MM.1S (cell line): ENCODE data around the gene TESK2.

Experiments
- DNase-seq: peaks from one replicate; pipeline ENCODE4 v3.0.0-alpha.2; 2015
- H2AFZ ChIP-seq: fragments of 300-600 bp; sonication (generic); 2 replicates; pipeline ENCODE4 v1.6.0; 2016; ENCODE audit warnings: antibody characterized with exemption, low read length
- H3F3A ChIP-seq: fragments of 300-600 bp; sonication (generic); 2 replicates; pipeline ENCODE4 v1.6.1; 2016; ENCODE audit warnings: mild to moderate bottlenecking, antibody characterized with exemption, low read length, moderate library complexity, mixed read lengths; ENCODE audit not compliant: insufficient read depth
- H3K27ac ChIP-seq: fragments of 300-600 bp; sonication (generic); 2 replicates; pipeline ENCODE4 v1.5.1; 2016; ENCODE audit warnings: mild to moderate bottlenecking, low read length
- H3K27me3 ChIP-seq: fragments of 300-600 bp; sonication (generic); replicated peaks from 2 replicates; pipeline ENCODE4 v1.6.0; 2016; ENCODE audit warnings: low read length; ENCODE audit not compliant: insufficient read depth
- H3K36me3 ChIP-seq: fragments of 300-600 bp; sonication (generic); replicated peaks from 2 replicates; pipeline ENCODE4 v1.6.1; 2016; ENCODE audit warnings: mild to moderate bottlenecking, low read length, mixed read lengths; ENCODE audit not compliant: insufficient read depth
- H3K4me1 ChIP-seq: fragments of 300-600 bp; sonication (generic); 2 replicates; pipeline ENCODE4 v1.6.1; 2016; ENCODE audit warnings: low read length, mixed read lengths
- H3K4me2 ChIP-seq: fragments of 300-600 bp; sonication (generic); 2 replicates; pipeline ENCODE4 v1.6.0; 2016; ENCODE audit warnings: low read depth, low read length
- H3K4me3 ChIP-seq: fragments of 300-600 bp; sonication (generic); 2 replicates; pipeline ENCODE4 v1.5.1; 2016; ENCODE audit warnings: low read length, mixed read lengths
- H3K79me2 ChIP-seq: fragments of 300-600 bp; sonication (generic); 2 replicates; pipeline ENCODE4 v1.6.1; 2016; ENCODE audit warnings: mixed run types, low read length, mixed read lengths
- H3K9ac ChIP-seq: fragments of 300-600 bp; sonication (generic); 2 replicates; pipeline ENCODE4 v1.6.1; 2016; ENCODE audit warnings: low read length, mixed read lengths
- H3K9me2 ChIP-seq: fragments of 300-600 bp; sonication (generic); replicated peaks from 2 replicates; pipeline ENCODE4 v1.6.1; 2016; ENCODE audit warnings: mild to moderate bottlenecking, low read length, mixed read lengths; ENCODE audit not compliant: insufficient read depth
- H3K9me3 ChIP-seq: fragments of 300-600 bp; sonication (generic); replicated peaks from 2 replicates; pipeline ENCODE4 v1.6.1; 2016; ENCODE audit warnings: mild to moderate bottlenecking, low read length, mixed read lengths; ENCODE audit not compliant: insufficient read depth
- H4K20me1 ChIP-seq: fragments of 300-600 bp; sonication (generic); 2 replicates; pipeline ENCODE4 v1.6.1; 2016; ENCODE audit warnings: mild to moderate bottlenecking, low read length, moderate library complexity, mixed read lengths; ENCODE audit not compliant: insufficient read depth
- EZH2 ChIP-seq: fragments of 300-600 bp; sonication (generic); optimal IDR thresholded peaks from 2 replicates; pipeline ENCODE3; 2017; ENCODE audit warnings: low read depth, mild to moderate bottlenecking, antibody characterized with exemption, low read length, mixed read lengths
- EZH2phosphoT487 ChIP-seq: fragments of 300-600 bp; sonication (generic); IDR thresholded peaks from 2 replicates; pipeline ENCODE4 v1.6.1; 2018; ENCODE audit warnings: antibody characterized with exemption, low read length
- TF ChIP-seq, protein P1 (sequence below): fragments of 300-600 bp; sonication (generic); IDR thresholded peaks from 2 replicates; pipeline ENCODE4 v1.5.1; 2016; ENCODE audit warnings: antibody characterized with exemption, low read length, mixed read lengths

Gene TESK2

DNA sequence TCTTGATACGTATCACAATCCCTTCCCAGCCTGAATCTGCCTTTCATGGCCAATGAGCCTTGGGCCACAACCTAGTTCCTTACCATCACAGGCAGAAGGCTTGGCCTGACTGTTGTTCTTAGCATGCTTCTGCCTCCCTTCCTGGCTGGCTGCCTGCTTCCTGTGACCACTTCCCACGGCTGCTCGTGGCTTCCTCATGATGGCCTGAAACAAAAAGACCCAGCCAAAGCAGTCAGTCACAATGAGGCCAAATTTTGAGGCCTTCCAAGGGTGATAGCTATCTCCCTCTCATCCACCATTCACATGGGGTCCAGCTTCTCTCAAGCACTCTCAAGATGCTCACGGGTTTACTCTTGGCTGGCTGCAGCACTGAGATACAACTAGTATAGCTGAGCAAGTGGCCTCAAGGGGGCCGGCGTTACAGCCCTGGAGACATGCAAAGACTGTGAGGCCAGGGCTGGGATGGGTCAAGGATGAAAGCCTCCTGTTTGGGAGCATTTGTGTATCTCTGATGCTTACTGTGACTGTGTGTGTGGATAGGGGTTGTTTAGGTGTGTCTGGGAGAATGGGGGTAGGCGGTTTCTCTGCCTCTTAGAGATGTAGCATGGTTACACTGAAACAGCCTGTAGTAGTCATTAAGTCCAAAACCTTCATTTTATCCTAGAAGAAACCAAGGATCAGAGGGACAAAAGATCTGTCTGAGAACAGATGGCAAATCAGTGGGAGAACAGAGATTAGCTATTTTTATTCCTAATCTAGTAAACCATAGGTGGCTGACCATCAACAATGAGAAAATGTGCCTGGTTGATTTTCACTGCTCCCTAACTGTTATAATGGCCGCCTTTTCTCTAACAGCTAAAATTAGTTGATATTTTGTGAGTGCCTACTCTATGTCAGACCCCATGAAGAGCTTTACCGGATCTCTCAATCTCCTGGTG is 156.4 kb downstream of the TESK2 start:
- H3K4me1 ChIP-seq, result no peaks in the 10 kb centered on the region
- H3K4me3 ChIP-seq, result no peak overlapping the region
- TF ChIP-seq EZH2 (no peak), EZH2phosphoT487 (no peak)
- TF ChIP-seq, protein P1, sequence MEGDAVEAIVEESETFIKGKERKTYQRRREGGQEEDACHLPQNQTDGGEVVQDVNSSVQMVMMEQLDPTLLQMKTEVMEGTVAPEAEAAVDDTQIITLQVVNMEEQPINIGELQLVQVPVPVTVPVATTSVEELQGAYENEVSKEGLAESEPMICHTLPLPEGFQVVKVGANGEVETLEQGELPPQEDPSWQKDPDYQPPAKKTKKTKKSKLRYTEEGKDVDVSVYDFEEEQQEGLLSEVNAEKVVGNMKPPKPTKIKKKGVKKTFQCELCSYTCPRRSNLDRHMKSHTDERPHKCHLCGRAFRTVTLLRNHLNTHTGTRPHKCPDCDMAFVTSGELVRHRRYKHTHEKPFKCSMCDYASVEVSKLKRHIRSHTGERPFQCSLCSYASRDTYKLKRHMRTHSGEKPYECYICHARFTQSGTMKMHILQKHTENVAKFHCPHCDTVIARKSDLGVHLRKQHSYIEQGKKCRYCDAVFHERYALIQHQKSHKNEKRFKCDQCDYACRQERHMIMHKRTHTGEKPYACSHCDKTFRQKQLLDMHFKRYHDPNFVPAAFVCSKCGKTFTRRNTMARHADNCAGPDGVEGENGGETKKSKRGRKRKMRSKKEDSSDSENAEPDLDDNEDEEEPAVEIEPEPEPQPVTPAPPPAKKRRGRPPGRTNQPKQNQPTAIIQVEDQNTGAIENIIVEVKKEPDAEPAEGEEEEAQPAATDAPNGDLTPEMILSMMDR, result no peak
- H4K20me1 ChIP-seq, result no peaks in the 10 kb centered on the region
- H3K36me3 ChIP-seq, result no peaks in the 10 kb centered on the region
- H3K27ac ChIP-seq, result no peak overlapping the region
- no peaks in the 10 kb centered on the region for H3K9me2 ChIP-seq
- H3K9me3 ChIP-seq, result no peaks in the 10 kb centered on the region
- H3K79me2 ChIP-seq, result peaks cover 4% of the 10 kb centered on the region
- no peaks in the 10 kb centered on the region for H3K27me3 ChIP-seq
- H3F3A ChIP-seq, result peaks cover 9% of the 10 kb centered on the region; the same call in 1 of the 2 replicates
- H3K9ac ChIP-seq, result no peak overlapping the region
- no peak overlapping the region for H3K4me2 ChIP-seq
- no peak overlapping the region for H2AFZ ChIP-seq
- DNase-seq, result no peak

GRCh38 chr1:45332346-45332720 is 158.6 kb downstream of the TESK2 start:
- no peaks in the 10 kb centered on the region for H3K36me3 ChIP-seq
- no peak for DNase-seq

DNA sequence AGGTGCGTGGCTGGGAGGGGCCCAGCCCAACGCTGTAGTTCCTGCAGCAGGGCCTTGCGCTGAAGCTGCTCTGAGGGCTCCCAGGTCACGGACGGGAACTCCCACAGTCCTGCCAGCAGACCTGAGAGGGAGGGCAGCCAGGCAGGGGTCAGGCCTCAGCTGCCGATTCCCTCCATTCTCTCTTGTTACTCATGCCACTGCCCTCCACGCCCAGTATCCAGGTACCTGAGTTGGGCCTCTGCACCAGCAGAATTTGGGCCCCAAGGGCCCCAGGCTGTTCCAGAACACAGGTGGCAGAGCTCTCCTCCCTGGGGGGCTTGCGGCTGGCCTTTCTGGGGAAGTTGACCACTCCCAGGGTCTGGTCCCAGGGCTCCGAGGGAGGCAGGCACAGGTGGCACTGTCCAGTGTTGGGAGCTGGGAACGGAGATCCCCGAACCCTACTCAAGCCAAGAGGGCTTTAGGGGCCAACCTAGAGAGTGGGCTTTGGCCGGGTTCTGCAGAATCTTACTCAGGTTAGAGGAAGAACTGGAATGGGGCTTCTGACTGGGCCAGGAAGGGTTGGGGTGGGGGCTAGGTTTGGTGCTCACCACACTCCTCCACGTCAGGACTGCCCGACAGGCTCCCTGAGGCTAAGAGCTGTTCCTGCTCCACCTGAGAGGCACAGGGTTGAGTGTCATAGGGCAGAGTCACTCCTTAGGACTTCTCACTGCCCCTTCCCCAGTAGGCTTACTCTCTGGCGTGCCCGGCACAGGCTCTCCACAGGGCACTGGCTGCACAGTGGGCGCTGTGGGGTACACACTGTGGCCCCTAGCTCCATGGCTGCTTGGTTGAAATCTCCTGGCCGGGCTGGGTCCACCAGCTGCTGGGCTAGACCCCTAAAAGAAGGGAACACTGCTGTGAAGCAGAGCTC is 159.3 kb downstream of the TESK2 start:
- H3K27me3 ChIP-seq, result no peaks in the 10 kb centered on the region
- H4K20me1 ChIP-seq, result no peaks in the 10 kb centered on the region
- no peaks in the 10 kb centered on the region for H3K9me3 ChIP-seq
- no peak for DNase-seq
- H3F3A ChIP-seq, result no peaks in the 10 kb centered on the region
- peaks cover 13% of the 10 kb centered on the region for H3K4me1 ChIP-seq
- H3K4me3 ChIP-seq, result no peak overlapping the region
- no peak overlapping the region for H3K4me2 ChIP-seq
- no peak overlapping the region for H2AFZ ChIP-seq
- no peak overlapping the region for H3K27ac ChIP-seq
- H3K9ac ChIP-seq, result no peak overlapping the region
- TF ChIP-seq, protein P1, result no peak
- TF ChIP-seq EZH2phosphoT487, result no peak
- no peak for TF ChIP-seq EZH2
- no peaks in the 10 kb centered on the region; the same call in 1 of the 2 replicates for H3K79me2 ChIP-seq
- H3K9me2 ChIP-seq, result no peaks in the 10 kb centered on the region
- no peaks in the 10 kb centered on the region for H3K36me3 ChIP-seq

More at GRCh38 chr1:45332346-45332720, 158.6 kb downstream of the TESK2 start:
- TF ChIP-seq EZH2phosphoT487 (no peak), EZH2 (no peak)
- TF ChIP-seq, protein P1, result no peak
- H4K20me1 ChIP-seq, result no peaks in the 10 kb centered on the region
- H3F3A ChIP-seq, result no peaks in the 10 kb centered on the region
- H3K9ac ChIP-seq, result no peak overlapping the region
- no peaks in the 10 kb centered on the region for H3K9me2 ChIP-seq
- H3K4me1 ChIP-seq, result peaks cover 9% of the 10 kb centered on the region
- H3K79me2 ChIP-seq, result no peaks in the 10 kb centered on the region; the same call in 1 of the 2 replicates
- H3K9me3 ChIP-seq, result no peaks in the 10 kb centered on the region
- no peak overlapping the region for H2AFZ ChIP-seq
- H3K4me2 ChIP-seq, result no peak overlapping the region
- H3K27ac ChIP-seq, result no peak overlapping the region
- no peak overlapping the region for H3K4me3 ChIP-seq
- no peaks in the 10 kb centered on the region for H3K27me3 ChIP-seq
